Caco-2 (cell line): Measurements from ENCODE around the gene TFF3. TPM values are rescaled to one million over a fixed set of nuclear protein-coding genes. Genes with fewer than 3 reads are reported as not detected.

Experiments
- BruUV-seq: library from RNA; stranded (reverse); fragments of 400-500 nt; replicated peaks from 2 replicates; lab custom pipeline; 2021; lab: Mats Ljungman, UMichigan
- CTCF ChIA-PET: fragments of 300-600 bp; sonication (Branson Sonifier 250); formaldehyde crosslinking; loops from one replicate; lab custom pipeline; 2022; ENCODE audit warnings: antibody characterized with exemption; lab: Charles Lee
- POLR2A ChIA-PET: fragments of 300-600 bp; sonication (Branson Sonifier 250); formaldehyde crosslinking; loops from one replicate; lab custom pipeline; 2022; ENCODE audit warnings: antibody characterized with exemption; lab: Charles Lee
- DNase-seq, 2 experiments: peaks; one replicate each; pipeline versions ENCODE4 v3.0.0 to v3.0.0-alpha.2; 2020 to 2022
- H3K27me3 ChIP-seq: replicated peaks from 2 replicates; pipeline ENCODE4 v1.6.0; 2011; ENCODE audit warnings: low read length; ENCODE audit not compliant: control insufficient read depth, insufficient read depth
- H3K36me3 ChIP-seq: 2 replicates; pipeline ENCODE4 v1.5.1; 2011; ENCODE audit warnings: low read length; ENCODE audit not compliant: control insufficient read depth, insufficient read depth
- H3K4me1 ChIP-seq: fragments of 250-450 bp; sonication (Bioruptor Pico); 2 replicates; pipeline ENCODE4 v1.5.1; 2020; ENCODE audit warnings: mild to moderate bottlenecking
- H3K4me3 ChIP-seq: 2 replicates; pipeline ENCODE4 v1.5.1; 2011; ENCODE audit warnings: low read depth, mild to moderate bottlenecking, control low read depth, low read length
- H3K9me3 ChIP-seq: fragments of 250-450 bp; sonication (Bioruptor Pico); 2 replicates; pipeline ENCODE4 v1.5.1; 2020; ENCODE audit warnings: mild to moderate bottlenecking, moderate library complexity
- H3K27ac Mint-ChIP-seq: one replicate; pipeline ENCODE4 v1.8.0; 2022; ENCODE audit warnings: mixed read lengths; ENCODE audit not compliant: unreplicated experiment
- H3K27me3 Mint-ChIP-seq: one replicate; pipeline ENCODE4 v1.8.0; 2022; ENCODE audit warnings: mixed read lengths; ENCODE audit not compliant: insufficient read depth, unreplicated experiment
- H3K36me3 Mint-ChIP-seq: one replicate; pipeline ENCODE4 v1.8.0; 2022; ENCODE audit warnings: mild to moderate bottlenecking, mixed read lengths; ENCODE audit not compliant: insufficient read depth, unreplicated experiment
- H3K4me1 Mint-ChIP-seq: one replicate; pipeline ENCODE4 v1.8.0; 2022; ENCODE audit warnings: low read depth, mixed read lengths; ENCODE audit not compliant: unreplicated experiment
- H3K4me3 Mint-ChIP-seq: one replicate; pipeline ENCODE4 v1.8.0; 2022; ENCODE audit warnings: mild to moderate bottlenecking, moderate library complexity, mixed read lengths; ENCODE audit not compliant: unreplicated experiment
- H3K9me3 Mint-ChIP-seq: one replicate; pipeline ENCODE4 v1.8.0; 2022; ENCODE audit warnings: mixed read lengths; ENCODE audit not compliant: unreplicated experiment
- intact Hi-C: fragments of 100-400 bp; cut with micrococcal nuclease; formaldehyde crosslinking; loops from one replicate; pipeline ENCODE4 v1.10.0; 2022; ENCODE audit not compliant: unreplicated experiment
- total RNA-seq: library from RNA; stranded (reverse); gene quantifications from 2 replicates; pipeline ENCODE4 v1.2.3, GENCODE V29; 2022
- TF ChIP-seq, protein P1 (sequence below), 2 experiments: fragments of 200-600 bp in 1 of 2; IDR thresholded peaks; 1 replicate in 1 of 2; 2 replicates in 1 of 2; pipeline versions ENCODE4 v1.5.1 to v1.8.0; 2011 to 2022; ENCODE audit warnings: antibody characterized with exemption in 1 of 2, control low read depth in 1 of 2, inconsistent platforms in 1 of 2, low read depth in 1 of 2, low read length in 1 of 2, mild to moderate bottlenecking in 1 of 2, moderate library complexity in 1 of 2; ENCODE audit not compliant: insufficient read depth in 1 of 2, severe bottlenecking in 1 of 2, unreplicated experiment in 1 of 2

The TFF3 gene
- total RNA-seq, 1 experiment from 2014 or later, result 65.8 TPM

- no peaks in the 10 kb centered on the region for H3K36me3 ChIP-seq
- no TSS peak for BruUV-seq
- no peaks in the 10 kb centered on the region for H3K4me1 Mint-ChIP-seq
- intact Hi-C loops, result no loop called here
- no peak overlapping the region for H3K4me3 ChIP-seq
- peaks cover under 1% of the 10 kb centered on the region for H3K27me3 Mint-ChIP-seq
- CTCF ChIA-PET, result no interaction called here
- no peaks in the 10 kb centered on the region for H3K36me3 Mint-ChIP-seq
- no peak for DNase-seq
- H3K4me1 ChIP-seq, result peaks cover 6% of the 10 kb centered on the region
- TF ChIP-seq, protein P1, sequence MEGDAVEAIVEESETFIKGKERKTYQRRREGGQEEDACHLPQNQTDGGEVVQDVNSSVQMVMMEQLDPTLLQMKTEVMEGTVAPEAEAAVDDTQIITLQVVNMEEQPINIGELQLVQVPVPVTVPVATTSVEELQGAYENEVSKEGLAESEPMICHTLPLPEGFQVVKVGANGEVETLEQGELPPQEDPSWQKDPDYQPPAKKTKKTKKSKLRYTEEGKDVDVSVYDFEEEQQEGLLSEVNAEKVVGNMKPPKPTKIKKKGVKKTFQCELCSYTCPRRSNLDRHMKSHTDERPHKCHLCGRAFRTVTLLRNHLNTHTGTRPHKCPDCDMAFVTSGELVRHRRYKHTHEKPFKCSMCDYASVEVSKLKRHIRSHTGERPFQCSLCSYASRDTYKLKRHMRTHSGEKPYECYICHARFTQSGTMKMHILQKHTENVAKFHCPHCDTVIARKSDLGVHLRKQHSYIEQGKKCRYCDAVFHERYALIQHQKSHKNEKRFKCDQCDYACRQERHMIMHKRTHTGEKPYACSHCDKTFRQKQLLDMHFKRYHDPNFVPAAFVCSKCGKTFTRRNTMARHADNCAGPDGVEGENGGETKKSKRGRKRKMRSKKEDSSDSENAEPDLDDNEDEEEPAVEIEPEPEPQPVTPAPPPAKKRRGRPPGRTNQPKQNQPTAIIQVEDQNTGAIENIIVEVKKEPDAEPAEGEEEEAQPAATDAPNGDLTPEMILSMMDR (IDR thresholded peaks at IDR 0.05; ENCODE audit: insufficient read depth in 1 of 2, low read depth in 1 of 2, low read length in 1 of 2, severe bottlenecking in 1 of 2, unreplicated experiment in 1 of 2), result no peak
- POLR2A ChIA-PET, result no interaction called here
- no peak overlapping the region for H3K27ac Mint-ChIP-seq
- no peak overlapping the region for H3K4me3 Mint-ChIP-seq
- H3K27me3 ChIP-seq, result no peaks in the 10 kb centered on the region
- H3K9me3 Mint-ChIP-seq, result no peaks in the 10 kb centered on the region
- H3K9me3 ChIP-seq, result no peaks in the 10 kb centered on the region
Measured at GRCh38 chr21:42281181-42281680, 34.0 kb downstream of the TFF3 start.

GRCh38 chr21:42280356-42281180 is 34.6 kb downstream of the TFF3 start:
- no TSS peak for BruUV-seq
- Mint-ChIP-seq H3K4me3 (no peak overlapping the region), H3K4me1 (no peaks in the 10 kb centered on the region), H3K27me3 (no peaks in the 10 kb centered on the region), H3K27ac (no peak overlapping the region), H3K9me3 (no peaks in the 10 kb centered on the region), H3K36me3 (no peaks in the 10 kb centered on the region)
- H3K36me3 ChIP-seq, result no peaks in the 10 kb centered on the region
- H3K9me3 ChIP-seq, result no peaks in the 10 kb centered on the region
- no peak for DNase-seq
- H3K27me3 ChIP-seq, result no peaks in the 10 kb centered on the region
- POLR2A ChIA-PET, result no interaction called here
- no peak overlapping the region for H3K4me3 ChIP-seq
- peaks cover 6% of the 10 kb centered on the region for H3K4me1 ChIP-seq
- TF ChIP-seq, protein P1 (IDR thresholded peaks at IDR 0.05; ENCODE audit: insufficient read depth in 1 of 2, low read depth in 1 of 2, low read length in 1 of 2, severe bottlenecking in 1 of 2, unreplicated experiment in 1 of 2), result no peak
- CTCF ChIA-PET, result no interaction called here
- intact Hi-C loops, result no loop called here

DNA sequence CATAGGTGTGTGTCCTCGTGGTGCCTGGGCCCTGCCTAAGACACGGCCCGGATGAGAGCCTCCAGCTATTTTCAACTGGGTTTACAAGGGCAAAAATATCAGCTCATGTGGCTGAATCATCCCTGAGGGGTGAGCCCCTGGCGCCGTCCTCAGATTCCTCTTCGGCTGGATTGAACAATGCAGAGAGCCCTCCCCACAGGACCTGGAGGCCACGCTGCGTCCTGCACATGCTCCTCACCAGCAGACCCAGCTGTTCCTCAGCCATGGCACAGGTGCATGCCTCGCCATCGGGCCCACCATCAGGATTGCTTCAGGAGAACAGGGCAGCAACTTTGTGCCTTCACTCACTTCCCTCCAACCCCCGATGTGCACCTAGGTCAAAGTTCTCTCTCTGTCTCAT is 35.3 kb downstream of the TFF3 start:
- Histone ChIP-seq H3K9me3 (no peaks in the 10 kb centered on the region), H3K4me1 (peaks cover 6% of the 10 kb centered on the region), H3K27me3 (no peaks in the 10 kb centered on the region), H3K4me3 (no peak overlapping the region), H3K36me3 (no peaks in the 10 kb centered on the region)
- TF ChIP-seq, protein P1 (IDR thresholded peaks at IDR 0.05; ENCODE audit: insufficient read depth in 1 of 2, low read depth in 1 of 2, low read length in 1 of 2, severe bottlenecking in 1 of 2, unreplicated experiment in 1 of 2), result no peak
- intact Hi-C loops, result no loop called here
- H3K27me3 Mint-ChIP-seq, result no peaks in the 10 kb centered on the region
- POLR2A ChIA-PET, result no interaction called here
- H3K36me3 Mint-ChIP-seq, result no peaks in the 10 kb centered on the region
- H3K27ac Mint-ChIP-seq, result no peak overlapping the region
- no peak overlapping the region for H3K4me3 Mint-ChIP-seq
- no TSS peak for BruUV-seq
- no peaks in the 10 kb centered on the region for H3K4me1 Mint-ChIP-seq
- CTCF ChIA-PET, result interaction anchor here (0.7 kb wide), 1 partner anchor 30 kb away, joined by 3 read pairs; no protein-coding TSS in a partner anchor
- H3K9me3 Mint-ChIP-seq, result no peaks in the 10 kb centered on the region
- DNase-seq, result no peak
